KMS-11 (cell line): ENCODE results near the gene ABCC4.

Source experiments
- H2AFZ ChIP-seq: fragments of 200-600 bp; sonication (generic); 2 replicates; pipeline ENCODE4 v1.6.1; 2016; ENCODE audit warnings: antibody characterized with exemption, mixed run types, low read depth
- H3K27ac ChIP-seq: fragments of 200-600 bp; sonication (generic); 2 replicates; pipeline ENCODE4 v1.6.1; 2016; ENCODE audit warnings: mild to moderate bottlenecking, mixed run types
- H3K27me3 ChIP-seq: fragments of 200-600 bp; sonication (generic); 2 replicates; pipeline ENCODE4 v1.6.1; 2017; ENCODE audit warnings: mild to moderate bottlenecking, low read depth, mixed run types, moderate library complexity; ENCODE audit not compliant: insufficient read depth
- H3K36me3 ChIP-seq: fragments of 200-600 bp; sonication (generic); 2 replicates; pipeline ENCODE4 v1.6.1; 2017; ENCODE audit warnings: mild to moderate bottlenecking, mixed run types; ENCODE audit not compliant: insufficient read depth
- H3K4me1 ChIP-seq: fragments of 200-600 bp; sonication (generic); 2 replicates; pipeline ENCODE4 v1.6.1; 2016; ENCODE audit warnings: mild to moderate bottlenecking, low read depth, mixed run types; ENCODE audit not compliant: poor library complexity, severe bottlenecking
- H3K4me2 ChIP-seq: fragments of 200-600 bp; sonication (generic); 2 replicates; pipeline ENCODE4 v1.7.0; 2016; ENCODE audit warnings: mild to moderate bottlenecking, mixed run types
- H3K4me3 ChIP-seq: fragments of 200-600 bp; sonication (generic); IDR thresholded peaks from 2 replicates; pipeline ENCODE4 v1.6.1; 2017; ENCODE audit warnings: low read depth, low read length, mixed read lengths; ENCODE audit not compliant: insufficient read depth
- H3K79me2 ChIP-seq: fragments of 200-600 bp; sonication (generic); 2 replicates; pipeline ENCODE4 v1.6.1; 2016; ENCODE audit warnings: low read depth, mixed run types; ENCODE audit not compliant: insufficient read depth
- H3K9ac ChIP-seq: fragments of 200-600 bp; sonication (generic); 2 replicates; pipeline ENCODE4 v1.6.1; 2016; ENCODE audit warnings: mild to moderate bottlenecking, mixed run types
- H4K20me1 ChIP-seq: fragments of 200-600 bp; sonication (generic); 2 replicates; pipeline ENCODE4 v1.6.1; 2016; ENCODE audit warnings: mild to moderate bottlenecking, mixed run types; ENCODE audit not compliant: insufficient read depth
- TF ChIP-seq, protein P1 (sequence below): fragments of 200-600 bp; sonication (generic); conservative IDR thresholded peaks from 2 replicates; pipeline ENCODE4 v1.6.1; 2017; ENCODE audit warnings: low read depth, mild to moderate bottlenecking, antibody characterized with exemption, low read length, moderate library complexity, mixed read lengths

The ABCC4 gene

GRCh38 chr13:95155093-95155492 is 146.2 kb downstream of the ABCC4 start:
- no peaks in the 10 kb centered on the region for H3K36me3 ChIP-seq
- H3K9ac ChIP-seq, result no peak overlapping the region
- TF ChIP-seq, protein P1, sequence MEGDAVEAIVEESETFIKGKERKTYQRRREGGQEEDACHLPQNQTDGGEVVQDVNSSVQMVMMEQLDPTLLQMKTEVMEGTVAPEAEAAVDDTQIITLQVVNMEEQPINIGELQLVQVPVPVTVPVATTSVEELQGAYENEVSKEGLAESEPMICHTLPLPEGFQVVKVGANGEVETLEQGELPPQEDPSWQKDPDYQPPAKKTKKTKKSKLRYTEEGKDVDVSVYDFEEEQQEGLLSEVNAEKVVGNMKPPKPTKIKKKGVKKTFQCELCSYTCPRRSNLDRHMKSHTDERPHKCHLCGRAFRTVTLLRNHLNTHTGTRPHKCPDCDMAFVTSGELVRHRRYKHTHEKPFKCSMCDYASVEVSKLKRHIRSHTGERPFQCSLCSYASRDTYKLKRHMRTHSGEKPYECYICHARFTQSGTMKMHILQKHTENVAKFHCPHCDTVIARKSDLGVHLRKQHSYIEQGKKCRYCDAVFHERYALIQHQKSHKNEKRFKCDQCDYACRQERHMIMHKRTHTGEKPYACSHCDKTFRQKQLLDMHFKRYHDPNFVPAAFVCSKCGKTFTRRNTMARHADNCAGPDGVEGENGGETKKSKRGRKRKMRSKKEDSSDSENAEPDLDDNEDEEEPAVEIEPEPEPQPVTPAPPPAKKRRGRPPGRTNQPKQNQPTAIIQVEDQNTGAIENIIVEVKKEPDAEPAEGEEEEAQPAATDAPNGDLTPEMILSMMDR, result no peak
- no peak overlapping the region for H3K27ac ChIP-seq
- H3K4me1 ChIP-seq, result no peaks in the 10 kb centered on the region
- H2AFZ ChIP-seq, result no peak overlapping the region
- no peak overlapping the region for H3K4me2 ChIP-seq
- H3K4me3 ChIP-seq, result no peak overlapping the region
- H4K20me1 ChIP-seq, result no peaks in the 10 kb centered on the region
- no peaks in the 10 kb centered on the region for H3K79me2 ChIP-seq
- no peaks in the 10 kb centered on the region for H3K27me3 ChIP-seq

DNA sequence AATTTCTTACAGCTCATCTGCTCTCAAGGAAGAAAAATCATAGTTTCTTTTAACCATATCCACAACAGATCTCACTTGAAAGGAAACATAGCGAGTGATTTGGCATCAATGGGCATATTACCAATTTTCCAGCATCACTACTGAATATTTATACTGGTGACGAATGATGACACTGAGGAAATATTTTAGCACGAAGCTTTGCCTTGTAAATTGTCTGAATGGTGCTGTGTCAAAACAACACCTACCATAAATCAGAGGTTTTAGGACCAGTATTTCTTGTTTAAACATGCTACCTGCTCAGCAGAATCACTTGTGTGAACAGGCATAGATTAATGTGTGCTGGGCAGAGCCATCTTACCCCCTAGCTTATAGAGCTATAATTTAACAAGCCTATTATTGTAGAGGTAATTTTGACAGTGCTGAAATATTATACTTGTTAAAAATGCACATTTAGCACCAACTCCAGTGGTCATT is 146.8 kb downstream of the ABCC4 start:
- no peaks in the 10 kb centered on the region for H3K36me3 ChIP-seq
- no peak overlapping the region for H3K9ac ChIP-seq
- no peaks in the 10 kb centered on the region for H4K20me1 ChIP-seq
- TF ChIP-seq, protein P1, result no peak
- H3K4me1 ChIP-seq, result no peaks in the 10 kb centered on the region
- H3K4me3 ChIP-seq, result no peak overlapping the region
- no peak overlapping the region for H3K27ac ChIP-seq
- no peaks in the 10 kb centered on the region for H3K79me2 ChIP-seq
- no peaks in the 10 kb centered on the region for H3K27me3 ChIP-seq
- H2AFZ ChIP-seq, result no peak overlapping the region
- no peak overlapping the region for H3K4me2 ChIP-seq

- TF ChIP-seq, protein P1, result no peak
- Histone ChIP-seq H3K36me3 (no peaks in the 10 kb centered on the region), H3K79me2 (no peaks in the 10 kb centered on the region), H4K20me1 (no peaks in the 10 kb centered on the region), H3K9ac (no peak overlapping the region), H3K4me2 (no peak overlapping the region), H3K27me3 (no peaks in the 10 kb centered on the region), H3K27ac (no peak overlapping the region), H3K4me1 (no peaks in the 10 kb centered on the region), H3K4me3 (no peak overlapping the region), H2AFZ (no peak overlapping the region)
Measured at GRCh38 chr13:95153647-95154412, 147.4 kb downstream of the ABCC4 start.

GRCh38 chr13:95151942-95152587 is 149.2 kb downstream of the ABCC4 start:
- no peak overlapping the region for H3K9ac ChIP-seq
- H3K36me3 ChIP-seq, result no peaks in the 10 kb centered on the region
- H3K4me2 ChIP-seq, result no peak overlapping the region
- no peaks in the 10 kb centered on the region for H4K20me1 ChIP-seq
- no peaks in the 10 kb centered on the region for H3K4me1 ChIP-seq
- no peak overlapping the region for H2AFZ ChIP-seq
- H3K27me3 ChIP-seq, result no peaks in the 10 kb centered on the region
- H3K79me2 ChIP-seq, result no peaks in the 10 kb centered on the region
- H3K4me3 ChIP-seq, result no peak overlapping the region
- no peak overlapping the region for H3K27ac ChIP-seq
- TF ChIP-seq, protein P1, result no peak
